Right lobe of liver (tissue), 4 donors: ENCODE results near the gene NRF1.

Source experiments
- POLR2A ChIP-seq: fragments of 450-650 bp; IDR thresholded peaks from one replicate; pipeline ENCODE4 v1.6.1; 2017; ENCODE audit warnings: antibody characterized with exemption, mild to moderate bottlenecking
- TF ChIP-seq, protein P1 (sequence below), 4 donors: fragments of 200-600 bp in 3 of 4; fragments of 450-650 bp in 1 of 4; IDR thresholded peaks; one replicate each; pipeline versions ENCODE4 v1.5.1 to v1.8.0; 2016 to 2022; ENCODE audit warnings: antibody characterized with exemption in 4 of 4, mild to moderate bottlenecking in 2 of 4
- donor health status: DM: no; HTN: no; CAD: no.
- donor health status: DM: no; HTN: no; CAD: no.
- donor health status: DM: no; HTN: yes; CAD: no.

DNA sequence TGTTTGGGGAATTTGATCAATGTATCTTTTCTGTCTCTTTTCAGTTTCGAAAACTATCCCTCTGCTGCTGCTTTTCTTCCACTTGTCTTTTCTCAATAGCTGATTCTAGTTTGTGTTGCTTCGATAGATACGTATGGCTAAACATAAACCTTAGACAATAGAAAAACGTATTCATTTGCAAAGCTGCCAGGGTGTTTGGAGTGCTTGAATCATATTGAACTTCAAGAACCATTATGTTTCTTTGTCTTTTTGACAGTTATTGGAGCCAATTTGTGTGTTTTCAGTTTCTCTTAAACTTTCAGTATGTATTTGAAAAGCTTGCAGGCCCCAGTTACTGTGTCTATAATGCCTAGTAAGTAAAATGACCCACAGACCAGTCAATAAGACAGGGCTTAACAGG is 25.1 kb downstream of the NRF1 start:
- TF ChIP-seq POLR2A, result no peak
- TF ChIP-seq, protein P1, sequence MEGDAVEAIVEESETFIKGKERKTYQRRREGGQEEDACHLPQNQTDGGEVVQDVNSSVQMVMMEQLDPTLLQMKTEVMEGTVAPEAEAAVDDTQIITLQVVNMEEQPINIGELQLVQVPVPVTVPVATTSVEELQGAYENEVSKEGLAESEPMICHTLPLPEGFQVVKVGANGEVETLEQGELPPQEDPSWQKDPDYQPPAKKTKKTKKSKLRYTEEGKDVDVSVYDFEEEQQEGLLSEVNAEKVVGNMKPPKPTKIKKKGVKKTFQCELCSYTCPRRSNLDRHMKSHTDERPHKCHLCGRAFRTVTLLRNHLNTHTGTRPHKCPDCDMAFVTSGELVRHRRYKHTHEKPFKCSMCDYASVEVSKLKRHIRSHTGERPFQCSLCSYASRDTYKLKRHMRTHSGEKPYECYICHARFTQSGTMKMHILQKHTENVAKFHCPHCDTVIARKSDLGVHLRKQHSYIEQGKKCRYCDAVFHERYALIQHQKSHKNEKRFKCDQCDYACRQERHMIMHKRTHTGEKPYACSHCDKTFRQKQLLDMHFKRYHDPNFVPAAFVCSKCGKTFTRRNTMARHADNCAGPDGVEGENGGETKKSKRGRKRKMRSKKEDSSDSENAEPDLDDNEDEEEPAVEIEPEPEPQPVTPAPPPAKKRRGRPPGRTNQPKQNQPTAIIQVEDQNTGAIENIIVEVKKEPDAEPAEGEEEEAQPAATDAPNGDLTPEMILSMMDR (IDR thresholded peaks at IDR 0.05), result no peak
